ENCODE measurements around the gene DSEL. TPM values are rescaled to one million over a fixed set of nuclear protein-coding genes. Genes with fewer than 3 reads are reported as not detected.

DSEL gene
- total and polyA plus RNA-seq, 2 of the 8 experiments (the other 6 are each of a cell fraction or from before 2014, with no cell fraction given) = 3.0 to 22.8 TPM

- TF ChIP-seq ATF2 (IDR thresholded peaks at IDR 0.05; ENCODE audit: low read length) (no peak), CREB1 (IDR thresholded peaks at IDR 0.05) (no peak), SIX5 (IDR thresholded peaks at IDR 0.05; ENCODE audit: low read depth, low read length) (no peak), E2F6 (IDR thresholded peaks at IDR 0.05) (no peak), SIRT6 (IDR thresholded peaks at IDR 0.05; ENCODE audit: low read length) (no peak), NANOG (IDR thresholded peaks at IDR 0.05; ENCODE audit: insufficient read depth, low read depth, low read length, poor library complexity, severe bottlenecking) (no peak)
Measured at GRCh38 chr18:67504739-67505138, 11.8 kb downstream of the DSEL start (continued).

Data from H1 (cell line).